Keratinocyte (primary cell): Measurements from ENCODE around the gene GYPB.

Experiments used
- CTCF ChIP-seq, 3 experiments: IDR thresholded peaks in 1 of 3; conservative IDR thresholded peaks in 1 of 3; optimal IDR thresholded peaks in 1 of 3; 2 replicates in 2 of 3; 3 replicates in 1 of 3; pipeline versions ENCODE3 to v1.5.1; 2011; ENCODE audit warnings: low read length in 3 of 3, mild to moderate bottlenecking in 3 of 3, moderate library complexity in 2 of 3, control low read depth in 1 of 3, inconsistent platforms in 1 of 3; ENCODE audit not compliant: insufficient read depth in 2 of 3; ENCODE audit errors: extremely low read depth in 1 of 3
- EZH2 ChIP-seq: IDR thresholded peaks from one replicate; pipeline ENCODE4 v1.6.1; 2012; ENCODE audit warnings: inconsistent platforms, mild to moderate bottlenecking, low read length, moderate library complexity

GRCh38 chr4:143961075-143961474, 58.1 kb downstream of the GYPB start:
- no peak for TF ChIP-seq EZH2
- no peak for TF ChIP-seq CTCF (optimal IDR thresholded peaks at IDR 0.05 in 1 of 3, IDR thresholded peaks at IDR 0.05 in 1 of 3, conservative IDR thresholded peaks at IDR 0.05 in 1 of 3; ENCODE audit: extremely low read depth in 1 of 3, insufficient read depth in 2 of 3, low read length in 3 of 3)
